Hepatocyte (in vitro differentiated cells): Measurements from ENCODE around the gene CCDC112.

Experiments
- CTCF ChIP-seq: fragments of 200-600 bp; sonication (generic); IDR thresholded peaks from 2 replicates; pipeline ENCODE4 v1.5.1; 2016; ENCODE audit warnings: antibody characterized with exemption, mild to moderate bottlenecking; ENCODE audit not compliant: poor library complexity
- EZH2phosphoT487 ChIP-seq: fragments of 200-600 bp; sonication (generic); IDR thresholded peaks from one replicate; pipeline ENCODE4 v1.6.1; 2018; ENCODE audit warnings: antibody characterized with exemption, mild to moderate bottlenecking, low read depth, moderate library complexity; ENCODE audit not compliant: unreplicated experiment, severe bottlenecking

- no peak for TF ChIP-seq EZH2phosphoT487
- no peak for TF ChIP-seq CTCF
Measured at GRCh38 chr5:115267617-115268016, 28.8 kb downstream of the CCDC112 start.
